ENCODE measurements around the gene LIMD2. TPM values are rescaled to one million over a fixed set of nuclear protein-coding genes. Genes with fewer than 3 reads are reported as not detected.

The LIMD2 gene
- total and polyA plus RNA-seq, 4 donors, result 8.8 to 50.8 (median 40.2) TPM

GRCh38 chr17:63716426-63716825 lies 16.5 kb upstream of the LIMD2 start:
- H3K27me3 ChIP-seq (ENCODE audit: control insufficient read depth, insufficient read depth, low read length), result no peaks in the 10 kb centered on the region
- peaks cover 33% of the 10 kb centered on the region for H3K36me3 ChIP-seq (ENCODE audit: control insufficient read depth, insufficient read depth, low read length)
- H3K27ac ChIP-seq (ENCODE audit: low read depth, low read length), result no peak overlapping the region
- DNase-seq (ENCODE audit: low read depth in 4 of 6, low spot score in 6 of 6), result no peak
- no peaks in the 10 kb centered on the region for H3K9me3 ChIP-seq (ENCODE audit: control insufficient read depth, insufficient read depth, low read length)
- no peak overlapping the region for H3K4me3 ChIP-seq (ENCODE audit: low read depth, low read length)
- no peaks in the 10 kb centered on the region for H3K4me1 ChIP-seq (ENCODE audit: control insufficient read depth, insufficient read depth, low read length)
- 100% methylated on average over 1 of the region's 3 CpGs for WGBS (ENCODE audit: insufficient coverage)

- 78% methylated on average over 9 of the region's 10 CpGs for WGBS (ENCODE audit: insufficient coverage)
- Histone ChIP-seq H3K4me1 (ENCODE audit: control insufficient read depth, insufficient read depth, low read length) (no peaks in the 10 kb centered on the region), H3K9me3 (ENCODE audit: control insufficient read depth, insufficient read depth, low read length) (no peaks in the 10 kb centered on the region), H3K4me3 (ENCODE audit: low read depth, low read length) (no peak overlapping the region), H3K27ac (ENCODE audit: low read depth, low read length) (no peak overlapping the region), H3K36me3 (ENCODE audit: control insufficient read depth, insufficient read depth, low read length) (peaks cover 49% of the 10 kb centered on the region), H3K27me3 (ENCODE audit: control insufficient read depth, insufficient read depth, low read length) (no peaks in the 10 kb centered on the region)
- no peak for DNase-seq (ENCODE audit: low read depth in 4 of 6, low spot score in 6 of 6)
These were observed 14.8 kb upstream of the LIMD2 start for GRCh38 chr17:63714550-63715277.

GRCh38 chr17:63709110-63709509 lies 9.2 kb upstream of the LIMD2 start:
- H3K9me3 ChIP-seq (ENCODE audit: control insufficient read depth, insufficient read depth, low read length), result no peaks in the 10 kb centered on the region

GRCh38 chr17:63707151-63707550 lies 7.2 kb upstream of the LIMD2 start:
- Histone ChIP-seq H3K27ac (ENCODE audit: low read depth, low read length) (no peak overlapping the region), H3K9me3 (ENCODE audit: control insufficient read depth, insufficient read depth, low read length) (no peaks in the 10 kb centered on the region), H3K36me3 (ENCODE audit: control insufficient read depth, insufficient read depth, low read length) (peaks cover 93% of the 10 kb centered on the region), H3K4me1 (ENCODE audit: control insufficient read depth, insufficient read depth, low read length) (peaks cover 7% of the 10 kb centered on the region), H3K27me3 (ENCODE audit: control insufficient read depth, insufficient read depth, low read length) (no peaks in the 10 kb centered on the region), H3K4me3 (ENCODE audit: low read depth, low read length) (no peak overlapping the region)
- WGBS (ENCODE audit: insufficient coverage), result 93% methylated on average over 6 of the region's 11 CpGs
- no peak for DNase-seq (ENCODE audit: low read depth in 4 of 6, low spot score in 6 of 6)

More at GRCh38 chr17:63709110-63709509, 9.2 kb upstream of the LIMD2 start:
- no peaks in the 10 kb centered on the region for H3K4me1 ChIP-seq (ENCODE audit: control insufficient read depth, insufficient read depth, low read length)
- H3K4me3 ChIP-seq (ENCODE audit: low read depth, low read length), result no peak overlapping the region
- no peak for DNase-seq (ENCODE audit: low read depth in 4 of 6, low spot score in 6 of 6)
- peaks cover 87% of the 10 kb centered on the region for H3K36me3 ChIP-seq (ENCODE audit: control insufficient read depth, insufficient read depth, low read length)
- H3K27me3 ChIP-seq (ENCODE audit: control insufficient read depth, insufficient read depth, low read length), result no peaks in the 10 kb centered on the region
- H3K27ac ChIP-seq (ENCODE audit: low read depth, low read length), result no peak overlapping the region
- 93% methylated on average over 3 of the region's 6 CpGs for WGBS (ENCODE audit: insufficient coverage)

GRCh38 chr17:63706336-63707082 lies 6.6 kb upstream of the LIMD2 start:
- no peaks in the 10 kb centered on the region for H3K9me3 ChIP-seq (ENCODE audit: control insufficient read depth, insufficient read depth, low read length)
- WGBS (ENCODE audit: insufficient coverage), result 89% methylated on average over 5 of the region's 7 CpGs
- no peaks in the 10 kb centered on the region for H3K27me3 ChIP-seq (ENCODE audit: control insufficient read depth, insufficient read depth, low read length)
- H3K4me3 ChIP-seq (ENCODE audit: low read depth, low read length), result no peak overlapping the region
- no peak overlapping the region for H3K27ac ChIP-seq (ENCODE audit: low read depth, low read length)
- DNase-seq (ENCODE audit: low read depth in 4 of 6, low spot score in 6 of 6), result no peak
- H3K4me1 ChIP-seq (ENCODE audit: control insufficient read depth, insufficient read depth, low read length), result peaks cover 13% of the 10 kb centered on the region
- H3K36me3 ChIP-seq (ENCODE audit: control insufficient read depth, insufficient read depth, low read length), result peaks cover 89% of the 10 kb centered on the region

GRCh38 chr17:63705657-63706056 lies 5.7 kb upstream of the LIMD2 start:
- H3K27me3 ChIP-seq (ENCODE audit: control insufficient read depth, insufficient read depth, low read length), result no peaks in the 10 kb centered on the region
- H3K4me1 ChIP-seq (ENCODE audit: control insufficient read depth, insufficient read depth, low read length), result peaks cover 21% of the 10 kb centered on the region
- WGBS (ENCODE audit: insufficient coverage), result 71% methylated on average over 3 of the region's 3 CpGs
- no peak overlapping the region for H3K27ac ChIP-seq (ENCODE audit: low read depth, low read length)
- no peak for DNase-seq (ENCODE audit: low read depth in 4 of 6, low spot score in 6 of 6)
- no peak overlapping the region for H3K4me3 ChIP-seq (ENCODE audit: low read depth, low read length)
- peaks cover 85% of the 10 kb centered on the region for H3K36me3 ChIP-seq (ENCODE audit: control insufficient read depth, insufficient read depth, low read length)
- H3K9me3 ChIP-seq (ENCODE audit: control insufficient read depth, insufficient read depth, low read length), result no peaks in the 10 kb centered on the region

- H3K4me1 ChIP-seq (ENCODE audit: control insufficient read depth, insufficient read depth, low read length), result peaks cover 22% of the 10 kb centered on the region
- no peak overlapping the region for H3K27ac ChIP-seq (ENCODE audit: low read depth, low read length)
- no peaks in the 10 kb centered on the region for H3K27me3 ChIP-seq (ENCODE audit: control insufficient read depth, insufficient read depth, low read length)
- no peak overlapping the region for H3K4me3 ChIP-seq (ENCODE audit: low read depth, low read length)
- H3K9me3 ChIP-seq (ENCODE audit: control insufficient read depth, insufficient read depth, low read length), result no peaks in the 10 kb centered on the region
- peaks cover 77% of the 10 kb centered on the region for H3K36me3 ChIP-seq (ENCODE audit: control insufficient read depth, insufficient read depth, low read length)
- 83% methylated on average over 8 of the region's 9 CpGs for WGBS (ENCODE audit: insufficient coverage)
- no peak for DNase-seq (ENCODE audit: low read depth in 4 of 6, low spot score in 6 of 6)
These were observed 4.9 kb upstream of the LIMD2 start for GRCh38 chr17:63704836-63705235.

- Histone ChIP-seq H3K4me1 (ENCODE audit: control insufficient read depth, insufficient read depth, low read length) (peaks cover 24% of the 10 kb centered on the region), H3K9me3 (ENCODE audit: control insufficient read depth, insufficient read depth, low read length) (no peaks in the 10 kb centered on the region), H3K27me3 (ENCODE audit: control insufficient read depth, insufficient read depth, low read length) (no peaks in the 10 kb centered on the region), H3K36me3 (ENCODE audit: control insufficient read depth, insufficient read depth, low read length) (peaks cover 74% of the 10 kb centered on the region), H3K27ac (ENCODE audit: low read depth, low read length) (no peak overlapping the region), H3K4me3 (ENCODE audit: low read depth, low read length) (no peak overlapping the region)
- no peak for DNase-seq (ENCODE audit: low read depth in 4 of 6, low spot score in 6 of 6)
- 94% methylated on average over 8 of the region's 11 CpGs for WGBS (ENCODE audit: insufficient coverage)
These were observed 4.3 kb upstream of the LIMD2 start for GRCh38 chr17:63704259-63704576.

- Histone ChIP-seq H3K36me3 (ENCODE audit: control insufficient read depth, insufficient read depth, low read length) (peaks cover 75% of the 10 kb centered on the region), H3K9me3 (ENCODE audit: control insufficient read depth, insufficient read depth, low read length) (no peaks in the 10 kb centered on the region), H3K4me3 (ENCODE audit: low read depth, low read length) (no peak overlapping the region), H3K27ac (ENCODE audit: low read depth, low read length) (no peak overlapping the region), H3K4me1 (ENCODE audit: control insufficient read depth, insufficient read depth, low read length) (peaks cover 30% of the 10 kb centered on the region), H3K27me3 (ENCODE audit: control insufficient read depth, insufficient read depth, low read length) (no peaks in the 10 kb centered on the region)
- DNase-seq (ENCODE audit: low read depth in 4 of 6, low spot score in 6 of 6), result no peak
- WGBS (ENCODE audit: insufficient coverage), result 94% methylated on average over 14 of the region's 16 CpGs
These were observed 3.8 kb upstream of the LIMD2 start for GRCh38 chr17:63703556-63704258.

All from spinal cord (tissue), 10 donors.